Panc1 (cell line): ENCODE data around the gene GRIN3B. TPM values are rescaled to one million over a fixed set of nuclear protein-coding genes. Genes with fewer than 3 reads are reported as not detected.
A peak's percentile ranks its signal among the peaks of the same experiment; 100 is the strongest.

Experiments
- ATAC-seq: fragments of 200-7000 bp; cut with Tn5 transposase; 2 replicates; pipeline ENCODE4 v1.9.1; 2020; ENCODE audit warnings: mild to moderate bottlenecking, moderate library complexity
- BruUV-seq: library from RNA; stranded (reverse); fragments of 400-500 nt; replicated peaks from 2 replicates; lab custom pipeline; 2021; lab: Mats Ljungman, UMichigan
- CTCF ChIA-PET: fragments of 300-600 bp; sonication (Branson Sonifier 250); formaldehyde crosslinking; loops from one replicate; lab custom pipeline; 2022; ENCODE audit warnings: antibody characterized with exemption; lab: Charles Lee
- POLR2A ChIA-PET: fragments of 300-600 bp; sonication (Branson Sonifier 250); formaldehyde crosslinking; loops from one replicate; lab custom pipeline; 2022; ENCODE audit warnings: antibody characterized with exemption; lab: Charles Lee
- DNase-seq: peaks from one replicate; pipeline ENCODE4 v3.0.0-alpha.2; 2010; ENCODE audit warnings: low read depth, low spot score
- H3K27ac ChIP-seq: 2 replicates; pipeline ENCODE4 v1.5.1; 2011; ENCODE audit warnings: mild to moderate bottlenecking, low read length, inconsistent platforms
- H3K27me3 ChIP-seq: fragments of 200-500 bp; sonication (Bioruptor generic); 2 replicates; pipeline ENCODE4 v1.6.0; 2014; ENCODE audit warnings: low read length, inconsistent platforms; ENCODE audit not compliant: control insufficient read depth, insufficient read depth
- H3K36me3 ChIP-seq: fragments of 200-500 bp; sonication (Bioruptor generic); 2 replicates; pipeline ENCODE4 v1.5.1; 2014; ENCODE audit warnings: inconsistent platforms, mild to moderate bottlenecking, low read length, moderate library complexity; ENCODE audit not compliant: control insufficient read depth, insufficient read depth
- H3K4me1 ChIP-seq: 2 replicates; pipeline ENCODE4 v1.5.1; 2011; ENCODE audit warnings: inconsistent platforms, mild to moderate bottlenecking, low read length, moderate library complexity; ENCODE audit not compliant: control insufficient read depth, insufficient read depth
- H3K4me3 ChIP-seq, 2 experiments: 2 replicates each; pipeline ENCODE4 v1.5.1; 2011 to 2012; ENCODE audit warnings: low read depth in 2 of 2, low read length in 2 of 2, mild to moderate bottlenecking in 2 of 2, inconsistent platforms in 1 of 2, moderate library complexity in 1 of 2
- H3K9me3 ChIP-seq: fragments of 200-500 bp; sonication (Bioruptor generic); 2 replicates; pipeline ENCODE4 v1.5.1; 2014; ENCODE audit warnings: low read depth, mild to moderate bottlenecking, inconsistent platforms, low read length, moderate library complexity; ENCODE audit not compliant: control insufficient read depth, insufficient read depth
- POLR2AphosphoS5 ChIP-seq: IDR thresholded peaks from 2 replicates; pipeline ENCODE4 v1.6.1; 2012; ENCODE audit warnings: mild to moderate bottlenecking, low read depth, low read length, moderate library complexity
- SIN3A ChIP-seq: IDR thresholded peaks from 2 replicates; pipeline ENCODE4 v1.6.1; 2012; ENCODE audit warnings: low read depth, mild to moderate bottlenecking, low read length, moderate library complexity, borderline replicate concordance; ENCODE audit not compliant: insufficient read depth
- TCF7L2 ChIP-seq: IDR thresholded peaks from 2 replicates; pipeline ENCODE4 v1.6.1; 2011; ENCODE audit warnings: mild to moderate bottlenecking, low read depth, low read length, inconsistent platforms
- in situ Hi-C: cut with HindIII; loops from 2 replicates; pipeline ENCODE4 v1.10.0; 2016; ENCODE audit warnings: low sequenced_read_pairs, low pct_unique_long_range_greater_than_20kb
- intact Hi-C: fragments of 100-400 bp; cut with micrococcal nuclease; formaldehyde crosslinking; loops from one replicate; pipeline ENCODE4 v1.10.0; 2022; ENCODE audit not compliant: unreplicated experiment
- total RNA-seq: library from RNA; stranded (reverse); gene quantifications from one replicate; pipeline ENCODE4 v1.2.1, GENCODE V29; 2021; ENCODE audit not compliant: unreplicated experiment
- TF ChIP-seq, protein P1 (sequence below): fragments of 450-650 bp; IDR thresholded peaks from 2 replicates; pipeline ENCODE4 v1.5.1; 2017; ENCODE audit warnings: mild to moderate bottlenecking
- TF ChIP-seq, protein P2 (sequence below), 2 experiments: IDR thresholded peaks; 2 replicates each; pipeline ENCODE4 v1.6.1; 2011 to 2012; ENCODE audit warnings: low read depth in 2 of 2, control low read depth in 1 of 2, low read length in 1 of 2, mild to moderate bottlenecking in 1 of 2, moderate library complexity in 1 of 2; ENCODE audit not compliant: insufficient read depth in 1 of 2

The GRIN3B gene
- total RNA-seq, 1 experiment from 2014 or later, result 4.6 TPM

DNA sequence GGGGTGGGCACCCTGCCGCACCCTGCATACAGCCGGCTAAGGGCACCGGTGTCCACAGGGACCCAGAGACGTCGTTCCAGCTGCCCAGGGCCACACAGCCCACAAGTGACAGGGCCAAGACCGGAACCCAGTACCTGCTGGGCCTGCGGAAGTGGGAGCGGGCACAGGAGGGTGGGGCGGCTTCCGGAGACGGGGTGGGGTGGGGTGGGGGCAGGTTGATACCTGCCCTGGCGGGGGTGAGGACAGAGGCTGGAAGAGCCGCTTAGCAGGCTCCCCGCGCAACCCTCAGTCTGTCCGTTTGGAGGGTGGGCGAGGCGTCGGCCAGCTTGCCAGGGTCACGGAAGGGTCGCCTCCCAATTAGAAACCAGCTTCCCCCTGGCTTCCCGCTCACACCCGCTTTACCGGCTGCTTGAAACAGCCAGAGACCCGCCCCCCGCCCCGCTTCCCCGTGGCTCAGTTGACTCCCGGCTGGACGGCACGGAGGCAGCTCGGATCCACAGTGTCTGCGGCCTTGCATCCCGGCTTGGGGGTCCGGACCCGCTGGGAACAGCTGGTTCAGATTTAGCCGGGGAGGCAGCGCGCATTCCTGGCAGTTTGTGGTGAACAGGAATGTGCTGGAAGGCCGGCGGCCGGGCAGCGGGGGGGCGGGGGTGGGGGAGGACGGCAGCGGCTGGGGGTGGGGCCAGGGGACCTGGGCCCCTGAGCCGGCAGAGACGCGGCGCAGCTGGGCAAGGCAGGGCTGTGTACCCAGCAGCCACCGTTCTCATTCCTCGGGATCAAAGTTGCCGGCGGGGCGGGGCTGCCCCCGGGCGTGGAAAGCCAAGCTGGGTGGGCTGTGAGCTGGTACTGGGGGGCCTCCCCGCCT lies 28.1 kb downstream of the GRIN3B start:
- Histone ChIP-seq H3K27ac (peak overlapping the region; percentile 94), H3K27me3 (no peaks in the 10 kb centered on the region), H3K36me3 (peaks cover 9% of the 10 kb centered on the region; the same call in 1 of the 2 replicates), H3K9me3 (no peaks in the 10 kb centered on the region), H3K4me3 (peak overlapping the region; percentile 82 to 94), H3K4me1 (peaks cover 8% of the 10 kb centered on the region)
- intact Hi-C loops, result no loop called here
- TF ChIP-seq, protein P1, sequence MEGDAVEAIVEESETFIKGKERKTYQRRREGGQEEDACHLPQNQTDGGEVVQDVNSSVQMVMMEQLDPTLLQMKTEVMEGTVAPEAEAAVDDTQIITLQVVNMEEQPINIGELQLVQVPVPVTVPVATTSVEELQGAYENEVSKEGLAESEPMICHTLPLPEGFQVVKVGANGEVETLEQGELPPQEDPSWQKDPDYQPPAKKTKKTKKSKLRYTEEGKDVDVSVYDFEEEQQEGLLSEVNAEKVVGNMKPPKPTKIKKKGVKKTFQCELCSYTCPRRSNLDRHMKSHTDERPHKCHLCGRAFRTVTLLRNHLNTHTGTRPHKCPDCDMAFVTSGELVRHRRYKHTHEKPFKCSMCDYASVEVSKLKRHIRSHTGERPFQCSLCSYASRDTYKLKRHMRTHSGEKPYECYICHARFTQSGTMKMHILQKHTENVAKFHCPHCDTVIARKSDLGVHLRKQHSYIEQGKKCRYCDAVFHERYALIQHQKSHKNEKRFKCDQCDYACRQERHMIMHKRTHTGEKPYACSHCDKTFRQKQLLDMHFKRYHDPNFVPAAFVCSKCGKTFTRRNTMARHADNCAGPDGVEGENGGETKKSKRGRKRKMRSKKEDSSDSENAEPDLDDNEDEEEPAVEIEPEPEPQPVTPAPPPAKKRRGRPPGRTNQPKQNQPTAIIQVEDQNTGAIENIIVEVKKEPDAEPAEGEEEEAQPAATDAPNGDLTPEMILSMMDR, result no peak
- TF ChIP-seq TCF7L2 (peak; percentile 84), SIN3A (peak; percentile 14; the same call in 1 of the 2 replicates)
- no peak for DNase-seq
- peak; percentile 71 for ATAC-seq
- no TSS peak for BruUV-seq
- CTCF ChIA-PET, result interaction anchor here (0.6 kb wide), 2 partner anchors 193 to 348 kb away, joined by 7 to 17 read pairs; no protein-coding TSS in a partner anchor
- POLR2A ChIA-PET, result interaction anchor here (0.6 to 0.7 kb wide), 3 partner anchors 13 to 329 kb away, joined by 5 to 11 read pairs (median 7); no protein-coding TSS in a partner anchor
- in situ Hi-C loops, result no loop called here

DNA sequence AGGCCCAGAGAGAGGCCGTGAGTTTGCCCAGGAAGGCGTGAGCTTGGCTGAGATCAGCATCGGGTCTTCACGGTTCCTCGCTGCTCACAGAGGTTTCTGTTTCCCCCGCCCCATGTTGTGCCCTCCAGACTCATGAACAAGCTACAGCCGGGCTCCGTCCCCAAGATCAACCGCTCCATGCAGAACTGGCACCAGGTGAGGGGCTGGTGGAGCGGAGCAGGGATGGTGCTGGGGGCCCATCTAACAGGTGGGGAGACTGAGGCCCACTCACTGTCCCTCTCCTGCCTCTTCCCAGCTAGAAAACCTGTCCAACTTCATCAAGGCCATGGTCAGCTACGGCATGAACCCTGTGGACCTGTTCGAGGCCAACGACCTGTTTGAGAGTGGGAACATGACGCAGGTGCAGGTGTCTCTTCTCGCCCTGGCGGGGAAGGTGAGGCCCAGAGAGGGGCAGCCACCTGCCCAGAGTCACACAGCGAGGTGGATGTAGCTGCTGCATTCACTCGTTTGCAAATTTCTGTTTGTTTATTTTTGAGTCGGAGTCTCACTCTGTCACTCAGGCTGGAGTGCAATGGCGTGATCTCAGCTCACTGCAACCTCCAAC lies 32.1 kb downstream of the GRIN3B start:
- in situ Hi-C loops, result no loop called here
- intact Hi-C loops, result no loop called here
- ChIA-PET CTCF (no interaction called here), POLR2A (no interaction called here)
- BruUV-seq, result no TSS peak
- Histone ChIP-seq H3K27me3 (no peaks in the 10 kb centered on the region), H3K27ac (no peak overlapping the region), H3K4me3 (no peak overlapping the region), H3K36me3 (peaks cover 5% of the 10 kb centered on the region; the same call in 1 of the 2 replicates), H3K4me1 (peaks cover 8% of the 10 kb centered on the region), H3K9me3 (no peaks in the 10 kb centered on the region)
- no peak for ATAC-seq
- DNase-seq, result no peak
- TF ChIP-seq, protein P1, result no peak
- TF ChIP-seq TCF7L2 (no peak), POLR2AphosphoS5 (no peak), SIN3A (no peak)
- TF ChIP-seq, protein P2, sequence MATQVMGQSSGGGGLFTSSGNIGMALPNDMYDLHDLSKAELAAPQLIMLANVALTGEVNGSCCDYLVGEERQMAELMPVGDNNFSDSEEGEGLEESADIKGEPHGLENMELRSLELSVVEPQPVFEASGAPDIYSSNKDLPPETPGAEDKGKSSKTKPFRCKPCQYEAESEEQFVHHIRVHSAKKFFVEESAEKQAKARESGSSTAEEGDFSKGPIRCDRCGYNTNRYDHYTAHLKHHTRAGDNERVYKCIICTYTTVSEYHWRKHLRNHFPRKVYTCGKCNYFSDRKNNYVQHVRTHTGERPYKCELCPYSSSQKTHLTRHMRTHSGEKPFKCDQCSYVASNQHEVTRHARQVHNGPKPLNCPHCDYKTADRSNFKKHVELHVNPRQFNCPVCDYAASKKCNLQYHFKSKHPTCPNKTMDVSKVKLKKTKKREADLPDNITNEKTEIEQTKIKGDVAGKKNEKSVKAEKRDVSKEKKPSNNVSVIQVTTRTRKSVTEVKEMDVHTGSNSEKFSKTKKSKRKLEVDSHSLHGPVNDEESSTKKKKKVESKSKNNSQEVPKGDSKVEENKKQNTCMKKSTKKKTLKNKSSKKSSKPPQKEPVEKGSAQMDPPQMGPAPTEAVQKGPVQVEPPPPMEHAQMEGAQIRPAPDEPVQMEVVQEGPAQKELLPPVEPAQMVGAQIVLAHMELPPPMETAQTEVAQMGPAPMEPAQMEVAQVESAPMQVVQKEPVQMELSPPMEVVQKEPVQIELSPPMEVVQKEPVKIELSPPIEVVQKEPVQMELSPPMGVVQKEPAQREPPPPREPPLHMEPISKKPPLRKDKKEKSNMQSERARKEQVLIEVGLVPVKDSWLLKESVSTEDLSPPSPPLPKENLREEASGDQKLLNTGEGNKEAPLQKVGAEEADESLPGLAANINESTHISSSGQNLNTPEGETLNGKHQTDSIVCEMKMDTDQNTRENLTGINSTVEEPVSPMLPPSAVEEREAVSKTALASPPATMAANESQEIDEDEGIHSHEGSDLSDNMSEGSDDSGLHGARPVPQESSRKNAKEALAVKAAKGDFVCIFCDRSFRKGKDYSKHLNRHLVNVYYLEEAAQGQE (IDR thresholded peaks at IDR 0.05; ENCODE audit: insufficient read depth in 1 of 2, low read depth in 2 of 2, low read length in 1 of 2), result no peak
